Naive thymus-derived CD8-positive, alpha-beta T cell (primary cell): ENCODE measurements around the gene S100A11. TPM values are rescaled to one million over a fixed set of nuclear protein-coding genes. Genes with fewer than 3 reads are reported as not detected.

ENCODE experiments used
- ATAC-seq, 2 donors: fragments of 150-1000 bp; cut with Tn5 transposase in 1 of 2; sonication (Bioruptor Pico), chemical (Tn5 transposase) in 1 of 2; 1 replicate in 1 of 2; 2 replicates in 1 of 2; pipeline ENCODE4 v1.10.0; 2021; ENCODE audit warnings: mild to moderate bottlenecking in 2 of 2, moderate library complexity in 2 of 2
- POLR2A ChIA-PET: fragments of 350-600 bp; sonication (Branson Sonifier 250); formaldehyde crosslinking; loops from one replicate; lab custom pipeline; 2021; ENCODE audit warnings: antibody characterized with exemption; lab: Charles Lee
- DNase-seq, 10 donors: peaks; one replicate each; pipeline versions ENCODE4 v3.0.0 to v3.0.0-alpha.2; 2020 to 2022
- H3K27ac Mint-ChIP-seq, 10 donors: one replicate each; pipeline ENCODE4 v1.8.0; 2020 to 2022; ENCODE audit warnings: mild to moderate bottlenecking in 10 of 10, mixed read lengths in 10 of 10, moderate library complexity in 4 of 10, inconsistent platforms in 1 of 10
- H3K27me3 Mint-ChIP-seq, 5 donors: one replicate each; pipeline ENCODE4 v1.8.0; 2021 to 2022; ENCODE audit warnings: mixed read lengths in 5 of 5
- H3K36me3 Mint-ChIP-seq, 3 donors: one replicate each; pipeline ENCODE4 v1.8.0; 2020 to 2022; ENCODE audit warnings: mixed read lengths in 3 of 3, mild to moderate bottlenecking in 2 of 3, inconsistent platforms in 1 of 3
- H3K4me1 Mint-ChIP-seq, 4 donors: one replicate each; pipeline ENCODE4 v1.8.0; 2021 to 2022; ENCODE audit warnings: mixed read lengths in 4 of 4
- H3K4me3 Mint-ChIP-seq, 10 donors: one replicate each; pipeline ENCODE4 v1.8.0; 2020 to 2022; ENCODE audit warnings: mild to moderate bottlenecking in 10 of 10, mixed read lengths in 10 of 10, moderate library complexity in 6 of 10, inconsistent platforms in 1 of 10
- H3K9me3 Mint-ChIP-seq, 9 donors: one replicate each; pipeline ENCODE4 v1.8.0; 2020 to 2022; ENCODE audit warnings: mixed read lengths in 9 of 9, mild to moderate bottlenecking in 3 of 9, inconsistent platforms in 1 of 9, moderate library complexity in 1 of 9
- polyA plus RNA-seq, 3 donors: library from polyadenylated mRNA; unstranded; fragments of 300-500 nt; fragmentation: Illumina TruSeq; gene quantifications; one replicate each; pipeline ENCODE4 v1.2.3, GENCODE V29; 2021
- total RNA-seq, 8 experiments: library from RNA in 2 of 8; stranded (reverse) in 2 of 8; gene quantifications; one replicate each; pipeline ENCODE4 v1.2.3 and lab custom pipeline; 2021 to 2026

S100A11 gene
- total and polyA plus RNA-seq, 5 experiments from 2014 or later, result 62.0 to 124 (median 88.6) TPM

DNA sequence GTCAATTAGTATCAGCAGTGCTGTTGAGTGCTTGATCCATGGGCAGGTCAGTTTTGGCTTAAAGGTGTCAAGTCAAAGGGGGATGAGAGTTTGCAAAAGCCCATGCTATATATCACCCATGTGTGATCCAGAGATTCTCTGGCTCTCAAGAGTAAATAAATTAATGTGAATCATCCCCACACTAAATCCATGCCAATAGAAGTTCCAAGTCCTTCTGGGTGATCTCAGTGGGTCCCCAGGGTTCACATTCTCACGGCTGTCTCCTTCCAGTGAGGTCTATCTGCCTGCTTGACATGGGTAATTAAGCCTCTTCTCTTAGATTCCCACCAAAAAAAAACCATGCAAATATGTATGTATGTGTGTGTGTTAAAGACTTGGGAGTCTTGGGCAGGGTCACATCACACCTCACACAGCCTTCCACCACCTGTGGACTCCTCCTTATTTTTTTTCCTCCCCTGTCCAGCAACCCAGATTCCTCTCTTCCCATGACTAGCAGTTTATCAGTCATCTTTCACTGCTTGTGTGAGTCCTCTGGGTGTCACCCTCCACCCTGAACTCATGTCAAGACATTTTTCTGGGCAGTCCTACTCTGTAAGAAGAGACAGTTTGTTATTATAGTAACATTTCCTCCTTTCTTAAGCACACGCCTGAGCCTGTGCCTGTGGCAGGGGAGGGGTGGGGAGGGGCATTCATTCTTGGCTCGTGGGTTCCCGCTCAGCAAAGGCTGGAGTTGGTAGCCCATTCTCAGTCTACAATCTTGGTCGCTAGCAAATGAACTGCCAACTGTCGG lies 14.3 kb upstream of the S100A11 start:
- no peak overlapping the region for H3K4me3 Mint-ChIP-seq
- H3K36me3 Mint-ChIP-seq, result no peaks in the 10 kb centered on the region
- ATAC-seq (no peak), DNase-seq (no peak)
- H3K9me3 Mint-ChIP-seq, result no peaks in the 10 kb centered on the region
- H3K27ac Mint-ChIP-seq, result peak overlapping the region in 6 of 10 donors; percentile 10 to 90 (median 71)
- H3K27me3 Mint-ChIP-seq, result peaks cover 0 to 20% (median 3%) of the 10 kb centered on the region in 5 donors
- POLR2A ChIA-PET, result interaction anchor here (0.8 to 1.1 kb wide), 3 partner anchors 14 to 135 kb away, joined by 3 to 11 read pairs (median 5); partner anchors contain the start of gene S100A11
- H3K4me1 Mint-ChIP-seq, result peaks cover 14 to 45% (median 24%) of the 10 kb centered on the region in 4 donors

DNA sequence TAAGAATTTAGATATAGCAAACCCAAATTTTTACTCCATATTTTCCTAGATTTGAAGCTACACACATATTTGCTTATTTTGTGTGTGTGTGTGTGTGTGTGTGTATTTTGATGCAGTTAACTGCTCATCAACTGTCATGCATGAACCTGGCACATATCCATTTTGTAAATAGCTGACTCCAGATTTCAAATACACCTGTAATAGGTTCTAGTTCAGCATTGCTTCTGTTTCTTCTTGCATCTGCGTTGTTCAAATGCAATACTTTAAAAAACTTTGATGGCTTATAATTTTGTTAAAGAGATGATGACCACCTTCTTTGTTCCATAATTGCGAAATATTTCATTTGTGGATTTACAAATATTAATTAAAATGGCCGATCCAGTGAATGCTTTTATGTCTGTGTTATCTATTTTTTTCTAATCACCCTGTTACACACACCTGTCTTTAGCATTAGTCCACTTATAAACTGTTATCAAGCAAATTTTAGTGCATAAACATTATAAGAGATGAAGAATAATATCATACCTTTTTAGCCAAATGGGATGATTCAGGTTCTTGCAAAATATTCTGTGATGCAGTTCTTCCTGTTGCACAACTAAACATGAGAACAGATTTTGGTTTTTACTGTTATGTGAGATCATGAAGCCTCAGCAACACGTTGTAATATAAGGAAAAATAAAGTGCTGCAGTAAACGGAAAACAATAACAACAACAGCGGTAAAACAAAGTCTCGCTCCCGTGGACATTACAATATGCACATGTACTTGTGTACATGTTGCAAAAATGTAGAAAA lies 12.7 kb upstream of the S100A11 start:
- POLR2A ChIA-PET, result interaction anchor here (0.5 to 7.6 kb wide), 5 partner anchors 14 to 1603 kb away, joined by 3 to 112 read pairs (median 5); partner anchors contain the start of gene S100A11
- Mint-ChIP-seq H3K4me1 (peaks cover 17 to 51% (median 31%) of the 10 kb centered on the region in 4 donors), H3K27ac (peak overlapping the region in 5 of 10 donors; percentile 60 to 91 (median 73)), H3K4me3 (peak overlapping the region in 2 of 10 donors; percentile 27 to 50), H3K9me3 (no peaks in the 10 kb centered on the region), H3K36me3 (no peaks in the 10 kb centered on the region), H3K27me3 (peaks cover 0 to 12% (median 2%) of the 10 kb centered on the region in 5 donors)
- ATAC-seq, result no peak
- DNase-seq, result no peak

DNA sequence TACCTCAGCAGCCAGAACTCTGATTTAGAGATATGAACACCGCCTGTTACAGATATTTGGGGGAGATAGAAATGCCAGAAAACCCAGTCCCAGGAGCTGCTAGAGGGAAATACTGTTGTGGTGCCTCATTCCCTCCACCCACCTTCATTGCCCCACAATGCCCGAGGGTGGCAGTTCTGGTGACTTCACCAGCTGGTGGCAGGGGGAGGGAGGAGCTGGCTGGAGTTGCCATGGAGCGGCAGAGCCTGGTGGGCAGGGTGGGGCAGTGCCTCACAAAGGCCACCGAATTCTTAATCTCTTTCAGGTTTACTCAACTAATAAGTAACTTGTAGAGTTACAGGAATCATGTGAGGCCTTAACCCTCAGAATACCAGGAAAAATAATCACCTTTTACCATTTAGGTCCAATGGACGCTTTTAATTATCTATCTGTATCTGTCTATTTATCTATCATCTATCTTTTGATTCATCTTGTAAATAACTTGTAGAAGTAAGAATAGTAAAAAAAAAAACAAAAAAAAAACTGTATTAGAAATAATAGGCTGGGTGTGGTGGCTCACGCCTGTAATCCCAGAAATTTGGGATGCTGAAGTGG lies 11.7 kb upstream of the S100A11 start:
- H3K9me3 Mint-ChIP-seq, result no peaks in the 10 kb centered on the region
- peak overlapping the region; percentile 65 to 88 (median 82) for H3K4me3 Mint-ChIP-seq
- H3K4me1 Mint-ChIP-seq, result peaks cover 14 to 53% (median 31%) of the 10 kb centered on the region in 4 donors
- H3K27me3 Mint-ChIP-seq, result peaks cover 0 to 5% (median 2%) of the 10 kb centered on the region in 5 donors
- POLR2A ChIA-PET, result interaction anchor here (0.6 to 7.6 kb wide), 7 partner anchors 13 to 1604 kb away, joined by 3 to 112 read pairs (median 6); partner anchors contain the start of gene S100A11
- H3K36me3 Mint-ChIP-seq, result no peaks in the 10 kb centered on the region
- DNase-seq, result peak in 2 of 10 donors; percentile 57 to 76
- peak overlapping the region; percentile 96 to 99 (median 98) for H3K27ac Mint-ChIP-seq
- peak; percentile 17 to 40 for ATAC-seq

DNA sequence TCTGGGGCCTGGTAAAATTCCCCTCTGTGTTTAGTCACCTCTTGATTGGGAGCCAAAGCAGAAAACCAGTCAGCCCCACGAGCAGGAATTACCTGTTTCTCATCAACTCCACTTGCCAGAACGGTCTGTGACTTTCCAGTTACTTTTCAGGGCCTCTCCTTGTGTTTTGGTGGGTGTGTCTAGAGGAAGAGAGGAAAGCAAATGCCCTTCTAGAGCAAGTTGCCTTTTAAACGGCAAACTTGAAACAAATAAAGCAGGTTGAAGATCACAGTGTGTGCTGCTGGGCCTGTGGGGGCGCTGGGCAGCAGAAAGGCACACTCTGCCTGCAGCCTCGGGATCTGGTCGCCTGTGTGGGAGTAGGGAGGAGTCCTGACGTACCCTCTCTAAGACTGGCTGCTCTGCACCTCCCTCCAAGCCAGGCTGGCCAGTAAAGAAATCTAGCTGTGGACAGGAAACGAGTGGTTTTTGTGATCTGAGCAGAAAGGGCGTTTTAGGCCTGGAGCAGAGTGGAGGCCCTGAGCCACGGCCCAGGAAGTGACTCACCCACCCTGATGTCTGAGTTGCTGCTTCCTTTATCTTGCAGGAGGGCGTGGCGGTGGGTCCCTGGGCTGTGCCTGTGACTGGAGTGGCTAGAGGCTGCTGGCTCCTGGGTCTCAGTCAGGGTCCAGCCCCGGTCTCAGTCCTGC lies 11.1 kb upstream of the S100A11 start:
- Mint-ChIP-seq H3K9me3 (no peaks in the 10 kb centered on the region), H3K27ac (peak overlapping the region; percentile 96 to 99 (median 98)), H3K27me3 (peaks cover 0 to 4% (median 0%) of the 10 kb centered on the region in 5 donors), H3K36me3 (no peaks in the 10 kb centered on the region), H3K4me3 (peak overlapping the region; percentile 65 to 88 (median 82)), H3K4me1 (peaks cover 14 to 53% (median 31%) of the 10 kb centered on the region in 4 donors)
- DNase-seq (peak; percentile 54 to 90 (median 72)), ATAC-seq (peak; percentile 91 to 92)
- POLR2A ChIA-PET, result interaction anchor here (0.6 to 7.6 kb wide), 5 partner anchors 12 to 411 kb away, joined by 3 to 112 read pairs (median 7); partner anchors contain the start of gene S100A11

DNA sequence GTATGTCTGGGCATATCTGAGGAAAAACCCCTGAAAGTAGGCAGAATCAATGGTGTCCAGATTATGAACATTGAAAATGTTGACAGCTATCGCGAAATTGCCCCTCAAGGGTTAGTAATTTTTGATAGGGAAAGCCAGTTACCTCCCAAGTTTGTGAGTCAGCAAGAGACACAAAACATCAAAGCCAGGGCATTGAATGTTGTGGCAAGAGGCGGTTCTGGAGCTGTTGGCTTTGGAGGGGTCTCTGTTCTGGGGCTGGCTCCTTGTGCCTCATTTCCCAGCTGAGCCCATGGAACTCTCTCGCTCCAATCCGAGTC lies 10.6 kb upstream of the S100A11 start:
- H3K9me3 Mint-ChIP-seq, result no peaks in the 10 kb centered on the region
- no peaks in the 10 kb centered on the region for H3K27me3 Mint-ChIP-seq
- H3K27ac Mint-ChIP-seq, result peak overlapping the region; percentile 96 to 99 (median 98)
- peak overlapping the region in 9 of 10 donors; percentile 65 to 88 (median 82) for H3K4me3 Mint-ChIP-seq
- DNase-seq (peak in 1 of 10 donors; percentile 8), ATAC-seq (peak in 1 of 2 donors; percentile 5)
- POLR2A ChIA-PET, result interaction anchor here (0.6 to 7.6 kb wide), 5 partner anchors 11 to 412 kb away, joined by 4 to 112 read pairs (median 7); partner anchors contain the start of gene S100A11
- peaks cover 12 to 49% (median 27%) of the 10 kb centered on the region in 4 donors for H3K4me1 Mint-ChIP-seq
- no peaks in the 10 kb centered on the region for H3K36me3 Mint-ChIP-seq

DNA sequence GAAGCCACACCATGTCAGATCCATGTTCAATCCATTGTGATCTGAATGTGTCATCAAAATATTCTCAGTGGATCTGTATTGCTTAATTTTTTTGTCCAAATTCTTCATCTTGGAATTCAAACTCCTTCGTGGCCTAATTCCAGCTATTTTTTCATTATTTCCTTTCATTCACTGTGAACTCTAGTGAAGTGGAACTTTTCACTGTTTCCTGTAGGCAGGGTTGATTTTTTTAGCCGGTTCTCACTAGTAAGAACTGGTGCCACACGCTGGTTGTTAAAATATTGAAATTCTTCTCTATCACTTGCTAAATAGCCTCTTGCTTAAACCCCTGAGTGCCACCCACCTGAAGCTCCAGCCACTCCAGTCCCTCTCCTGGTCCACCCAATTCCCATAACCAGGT lies 7.6 kb upstream of the S100A11 start:
- no peak for DNase-seq
- Mint-ChIP-seq H3K4me1 (peaks cover 12 to 33% (median 26%) of the 10 kb centered on the region in 4 donors), H3K27ac (peak overlapping the region in 4 of 10 donors; percentile 37 to 71 (median 52)), H3K9me3 (no peaks in the 10 kb centered on the region), H3K4me3 (no peak overlapping the region), H3K27me3 (no peaks in the 10 kb centered on the region), H3K36me3 (no peaks in the 10 kb centered on the region)
- no peak for ATAC-seq
- POLR2A ChIA-PET, result interaction anchor here (7.6 kb wide), 1 partner anchor 8 kb away, joined by 112 read pairs; the partner anchor contains the start of gene S100A11

DNA sequence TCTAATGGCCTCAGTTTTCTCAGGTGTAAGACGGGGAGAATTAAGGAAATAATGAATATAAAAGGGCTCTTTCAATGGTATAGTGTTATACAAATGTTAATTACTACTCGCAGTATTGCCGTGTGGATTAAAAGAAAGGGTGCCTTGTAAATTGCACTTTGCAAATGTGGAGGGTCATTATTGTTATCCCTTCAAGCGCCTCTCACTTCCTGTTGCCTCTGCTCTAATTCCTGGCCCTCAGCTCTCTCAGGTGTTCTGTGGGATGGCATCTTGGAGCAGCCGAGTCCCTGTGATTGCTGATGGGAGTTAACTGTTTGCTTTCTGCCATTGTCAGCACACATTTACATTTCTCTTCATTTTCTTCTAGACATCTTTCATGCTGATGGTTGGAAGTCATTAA lies 7.1 kb upstream of the S100A11 start:
- Mint-ChIP-seq H3K9me3 (no peaks in the 10 kb centered on the region), H3K4me1 (peaks cover 12 to 31% (median 26%) of the 10 kb centered on the region in 4 donors), H3K27me3 (no peaks in the 10 kb centered on the region), H3K27ac (peak overlapping the region in 1 of 10 donors; percentile 64), H3K4me3 (no peak overlapping the region), H3K36me3 (no peaks in the 10 kb centered on the region)
- POLR2A ChIA-PET, result interaction anchor here (7.6 kb wide), 1 partner anchor 8 kb away, joined by 112 read pairs; the partner anchor contains the start of gene S100A11
- DNase-seq (no peak), ATAC-seq (no peak)

DNA sequence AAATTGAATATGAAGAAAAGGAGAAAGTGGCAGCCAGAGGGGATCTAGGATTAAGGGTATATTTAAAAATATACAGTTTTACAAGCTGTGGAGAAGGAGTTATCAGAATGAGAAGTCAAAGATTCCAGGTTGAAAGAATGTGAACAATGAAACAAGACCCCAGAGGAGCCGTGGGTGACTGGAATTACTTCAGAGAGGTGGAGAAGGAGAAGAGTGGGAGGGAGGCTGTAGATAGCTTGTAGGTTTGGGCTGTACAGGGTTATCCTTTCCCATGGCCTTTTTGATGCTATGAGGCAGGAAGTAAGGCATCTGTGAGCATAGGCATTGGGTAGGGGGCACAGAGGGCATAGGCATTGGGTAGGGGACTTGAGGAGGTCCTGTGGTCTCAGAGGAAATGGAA lies 5.2 kb upstream of the S100A11 start:
- H3K4me3 Mint-ChIP-seq, result no peak overlapping the region
- no peak overlapping the region for H3K27ac Mint-ChIP-seq
- H3K36me3 Mint-ChIP-seq, result no peaks in the 10 kb centered on the region
- DNase-seq (no peak), ATAC-seq (no peak)
- peaks cover 3 to 25% (median 14%) of the 10 kb centered on the region in 4 donors for H3K4me1 Mint-ChIP-seq
- H3K9me3 Mint-ChIP-seq, result no peaks in the 10 kb centered on the region
- H3K27me3 Mint-ChIP-seq, result no peaks in the 10 kb centered on the region
- POLR2A ChIA-PET, result no interaction called here

DNA sequence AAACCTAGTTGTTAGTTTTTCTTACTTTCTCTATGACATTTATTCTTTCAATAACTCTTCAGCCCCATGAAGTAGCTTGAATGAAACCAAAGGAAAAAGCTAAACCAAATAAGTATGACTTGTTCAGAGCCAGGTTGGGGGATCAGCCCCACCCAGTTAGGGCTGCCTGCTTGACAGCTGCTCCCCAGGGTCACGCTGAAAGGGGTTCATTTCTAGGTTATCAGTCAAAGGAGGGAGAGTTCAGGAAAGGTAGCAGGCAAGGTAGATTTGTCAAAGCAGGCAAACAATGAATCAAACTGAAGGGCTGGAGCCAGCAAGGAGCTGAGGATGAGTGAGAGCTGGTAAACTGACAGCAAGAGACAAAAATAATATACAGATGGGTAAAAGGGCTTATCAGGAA lies 3.1 kb upstream of the S100A11 start:
- H3K4me1 Mint-ChIP-seq, result peaks cover 14 to 31% (median 25%) of the 10 kb centered on the region in 4 donors
- no peak overlapping the region for H3K4me3 Mint-ChIP-seq
- H3K27me3 Mint-ChIP-seq, result no peaks in the 10 kb centered on the region
- H3K36me3 Mint-ChIP-seq, result no peaks in the 10 kb centered on the region
- ATAC-seq (no peak), DNase-seq (no peak)
- POLR2A ChIA-PET, result no interaction called here
- no peak overlapping the region for H3K27ac Mint-ChIP-seq
- no peaks in the 10 kb centered on the region for H3K9me3 Mint-ChIP-seq

DNA sequence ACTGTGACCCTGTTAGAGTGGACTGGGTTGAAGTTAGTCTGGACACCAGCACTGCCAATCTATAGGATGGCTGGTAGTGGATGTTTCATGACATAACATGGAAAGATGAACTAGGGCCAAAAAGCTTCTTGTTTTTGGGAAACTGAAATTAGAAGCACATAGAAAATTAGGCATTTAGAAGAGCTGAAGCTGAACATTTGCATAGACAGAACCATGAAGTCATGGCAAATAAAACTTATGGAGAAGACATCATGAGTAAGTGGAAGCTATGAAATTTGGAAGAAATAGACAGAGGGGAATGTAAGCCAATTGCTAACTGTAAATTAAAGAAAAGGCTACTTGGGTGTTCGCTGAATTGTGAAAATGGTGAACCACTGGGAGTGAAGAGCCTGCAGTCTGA lies 2.7 kb upstream of the S100A11 start:
- DNase-seq (no peak), ATAC-seq (no peak)
- Mint-ChIP-seq H3K36me3 (no peaks in the 10 kb centered on the region), H3K27ac (peak overlapping the region in 1 of 10 donors; percentile 18), H3K27me3 (no peaks in the 10 kb centered on the region), H3K4me1 (peaks cover 16 to 35% (median 26%) of the 10 kb centered on the region in 4 donors), H3K9me3 (no peaks in the 10 kb centered on the region), H3K4me3 (no peak overlapping the region)
- POLR2A ChIA-PET, result no interaction called here

DNA sequence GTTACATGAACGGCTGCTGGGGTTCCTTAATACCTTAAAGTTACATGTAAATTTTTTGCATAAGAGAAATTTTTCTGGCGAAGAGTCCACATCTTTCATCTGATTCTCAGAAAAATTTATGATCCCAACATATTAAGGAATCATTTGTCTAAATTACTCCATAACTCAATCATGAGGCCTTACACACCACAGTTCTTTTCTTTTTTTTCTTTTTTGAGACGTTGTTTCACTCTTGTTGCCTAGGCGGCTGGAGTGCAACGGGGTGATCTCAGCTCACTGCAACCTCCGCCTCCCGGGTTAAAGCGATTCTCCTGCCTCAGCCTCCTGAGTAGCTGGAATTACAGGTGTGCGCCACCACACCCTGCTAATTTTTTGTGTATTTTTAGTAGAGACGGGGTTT lies 2.1 kb upstream of the S100A11 start:
- Mint-ChIP-seq H3K36me3 (no peaks in the 10 kb centered on the region), H3K9me3 (no peaks in the 10 kb centered on the region), H3K4me3 (peak overlapping the region in 1 of 10 donors; percentile 29), H3K27ac (peak overlapping the region in 1 of 10 donors; percentile 26), H3K4me1 (peaks cover 16 to 39% (median 32%) of the 10 kb centered on the region in 4 donors), H3K27me3 (no peaks in the 10 kb centered on the region)
- DNase-seq (no peak), ATAC-seq (no peak)
- POLR2A ChIA-PET, result no interaction called here
